K562 (cell line): Measurements from ENCODE around the gene BCL10. TPM values are rescaled to one million over a fixed set of nuclear protein-coding genes. Genes with fewer than 3 reads are reported as not detected.
A peak's percentile ranks its signal among the peaks of the same experiment; 100 is the strongest.

Source experiments
- ARHGAP35 ChIP-seq: fragments of 450-650 bp; IDR thresholded peaks from 2 replicates; pipeline ENCODE4 v1.6.1; 2018; ENCODE audit not compliant: partially characterized antibody
- BACH1 ChIP-seq: fragments of 200-800 bp; sonication (Bioruptor generic); IDR thresholded peaks from 2 replicates; pipeline ENCODE4 v1.6.1; 2016; ENCODE audit warnings: missing genetic modification characterization, missing compliant biosample characterization
- FUS ChIP-seq: fragments of 200-400 bp; formaldehyde crosslinking; optimal IDR thresholded peaks from 2 replicates; pipeline ENCODE3; 2017; ENCODE audit warnings: low read depth, low read length
- GABPB1 ChIP-seq: sonication (generic); formaldehyde crosslinking; IDR thresholded peaks from 2 replicates; pipeline ENCODE4 v1.8.0; 2022; ENCODE audit warnings: mild to moderate bottlenecking, missing genetic modification reagents
- KLF6 ChIP-seq: fragments of 250-450 bp; sonication (Bioruptor Pico); IDR thresholded peaks from 2 replicates; pipeline ENCODE4 v1.4.0; 2020; ENCODE audit warnings: mild to moderate bottlenecking, moderate library complexity, borderline replicate concordance
- MIER1 ChIP-seq: fragments of 450-650 bp; IDR thresholded peaks from 2 replicates; pipeline ENCODE4 v1.6.1; 2016; ENCODE audit warnings: antibody characterized with exemption, mild to moderate bottlenecking, low read depth
- MITF ChIP-seq: IDR thresholded peaks from 2 replicates; pipeline ENCODE4 v1.6.1; 2014; ENCODE audit warnings: antibody characterized with exemption
- MTA3 ChIP-seq: fragments of 450-650 bp; formaldehyde crosslinking; IDR thresholded peaks from 2 replicates; pipeline ENCODE4 v1.6.1; 2017; ENCODE audit warnings: mild to moderate bottlenecking, borderline replicate concordance
- NR2C2 ChIP-seq, 2 experiments: fragments of 200-800 bp in 1 of 2; sonication (Bioruptor generic) in 1 of 2; sonication (generic) in 1 of 2; formaldehyde crosslinking in 1 of 2; IDR thresholded peaks; 2 replicates each; pipeline versions ENCODE4 v1.6.1 to v1.8.0; 2016 to 2022; ENCODE audit warnings: mild to moderate bottlenecking in 1 of 2, missing compliant biosample characterization in 1 of 2, missing genetic modification characterization in 1 of 2, missing genetic modification reagents in 1 of 2
- POLR2AphosphoS2 ChIP-seq: IDR thresholded peaks from 2 replicates; pipeline ENCODE4 v1.6.1; 2012; ENCODE audit warnings: low read length, improper control_type of control experiment
- PURB ChIP-seq: sonication (generic); formaldehyde crosslinking; IDR thresholded peaks from 2 replicates; pipeline ENCODE4 v1.9.0; 2021; ENCODE audit warnings: low read depth, mild to moderate bottlenecking, missing genetic modification reagents
- SIX5 ChIP-seq, 2 experiments: IDR thresholded peaks; 2 replicates each; pipeline ENCODE4 v1.6.1; 2011; ENCODE audit warnings: low read length in 2 of 2, borderline replicate concordance in 1 of 2, low read depth in 1 of 2, mild to moderate bottlenecking in 1 of 2, moderate library complexity in 1 of 2; ENCODE audit not compliant: insufficient read depth in 1 of 2
- TCF7L2 ChIP-seq: fragments of 150-350 bp; IDR thresholded peaks from 2 replicates; pipeline ENCODE4 v1.6.1; 2016; ENCODE audit warnings: low read depth, mild to moderate bottlenecking, low read length, moderate library complexity
- TFAM ChIP-seq: fragments of 250-450 bp; sonication (Bioruptor Pico); conservative IDR thresholded peaks from 2 replicates; pipeline ENCODE4 v1.5.0; 2021; ENCODE audit warnings: mild to moderate bottlenecking, moderate library complexity
- THRB ChIP-seq: fragments of 450-650 bp; formaldehyde crosslinking; conservative IDR thresholded peaks from 2 replicates; pipeline ENCODE4 v1.4.0; 2022; ENCODE audit warnings: mild to moderate bottlenecking, missing genetic modification characterization
- TRIM24 ChIP-seq, 2 experiments: fragments of 450-650 bp; IDR thresholded peaks; 2 replicates each; pipeline ENCODE4 v1.6.1; 2016
- ZBED1 ChIP-seq: IDR thresholded peaks from 2 replicates; pipeline ENCODE4 v1.6.1; 2014
- ZNF57 ChIP-seq: fragments of 450-650 bp; formaldehyde crosslinking; IDR thresholded peaks from 2 replicates; pipeline ENCODE4 v1.4.0; 2020; ENCODE audit warnings: mild to moderate bottlenecking, moderate library complexity
- polyA plus RNA-seq, 8 experiments: library from polyadenylated mRNA; depleted of rRNA in 4 of 8; stranded (reverse) in 5 of 8; unstranded in 3 of 8; fragments of >200 nt; fragmentation: Nextera tagmentation in 2 of 8; fragmentation: Illumina TruSeq in 1 of 8; extraction: Ambion mirVana in 2 of 8; extraction: Trizol in 1 of 8; gene quantifications; 2 replicates each; pipeline versions ENCODE4 v1.2.1 to v1.2.3, GENCODE V29; 2011 to 2014; ENCODE audit warnings: inconsistent platforms in 1 of 8, missing spikeins in 1 of 8
- total RNA-seq, 7 experiments: library from RNA; depleted of rRNA in 6 of 7; stranded (reverse); fragments of >200 nt in 6 of 7; fragmentation: Illumina TruSeq in 2 of 7; extraction: Trizol in 2 of 7; gene quantifications; 2 replicates each; pipeline versions ENCODE4 v1.2.1 to v1.2.3, GENCODE V29; 2011 to 2021; ENCODE audit warnings: low replicate concordance in 1 of 7
- TF ChIP-seq, protein P1 (sequence below): fragments of 200-800 bp; sonication (Bioruptor generic); IDR thresholded peaks from 2 replicates; pipeline ENCODE4 v1.6.1; 2016; ENCODE audit warnings: missing genetic modification characterization, missing compliant biosample characterization
- TF ChIP-seq, protein P2 (sequence below), 3 experiments: fragments of 200-800 bp in 1 of 3; sonication (Bioruptor generic) in 1 of 3; sonication (generic) in 1 of 3; formaldehyde crosslinking in 1 of 3; IDR thresholded peaks; 2 replicates each; pipeline versions ENCODE4 v1.6.1 to v1.8.0; 2016 to 2022; ENCODE audit warnings: mild to moderate bottlenecking in 2 of 3, missing compliant biosample characterization in 2 of 3, missing genetic modification characterization in 2 of 3, missing genetic modification reagents in 1 of 3

The BCL10 gene
- total and polyA plus RNA-seq, 9 of the 15 experiments (the other 6 are each of a cell fraction or from before 2014, with no cell fraction given) = 8.0 to 19.4 (median 12.3) TPM

DNA sequence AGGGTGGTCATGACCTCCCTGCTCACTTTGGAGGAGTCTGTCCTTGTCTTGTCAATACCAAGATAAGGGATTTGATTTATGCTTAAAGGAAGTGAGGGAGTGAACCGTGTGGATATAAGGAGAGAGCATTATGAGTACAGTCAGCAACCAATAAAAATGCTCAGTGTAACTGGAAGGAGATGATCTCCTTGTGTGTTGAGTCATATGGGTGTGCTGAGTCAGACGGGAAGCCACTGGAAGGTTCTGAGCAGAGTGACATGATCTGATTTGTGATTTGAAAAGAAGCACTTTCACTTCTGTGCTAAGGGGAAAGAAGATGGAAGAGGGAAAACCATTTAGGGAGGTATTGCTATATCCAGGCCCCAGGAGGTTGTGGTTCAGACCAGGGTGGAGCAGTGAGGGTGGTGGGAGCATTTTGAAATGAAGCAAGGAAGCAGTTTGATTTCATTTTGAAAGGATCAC, 2.5 kb upstream of the BCL10 start (continued):
- TF ChIP-seq BACH1 (tag) (peak; percentile 68; the same call in 1 of the 2 replicates), PURB (CRISPR knock-in tag) (no peak), TCF7L2 (no peak), FUS (no peak), POLR2AphosphoS2 (no peak), ZNF57 (CRISPR knock-in tag) (no peak), SIX5 (IDR thresholded peaks at IDR 0.05; ENCODE audit: borderline replicate concordance in 1 of 2, insufficient read depth in 1 of 2, low read depth in 1 of 2, low read length in 2 of 2) (no peak), MIER1 (no peak), NR2C2 (CRISPR knock-in tag; IDR thresholded peaks at IDR 0.05) (no peak), NR2C2 (tag; IDR thresholded peaks at IDR 0.05) (peak; percentile 52; the same call in 1 of the 2 replicates), MTA3 (0 out of 2 replicates have a peak, but pooled peaks have one; percentile 32), KLF6 (CRISPR knock-in tag) (no peak), GABPB1 (CRISPR knock-in tag) (peak; percentile 45; the same call in 1 of the 2 replicates), TFAM (no peak), ARHGAP35 (no peak), TRIM24 (IDR thresholded peaks at IDR 0.05) (peak; percentile 39 to 72; a peak in 2 of 4 replicates), ZBED1 (no peak), THRB (no peak), MITF (no peak)
- TF ChIP-seq, protein P1, sequence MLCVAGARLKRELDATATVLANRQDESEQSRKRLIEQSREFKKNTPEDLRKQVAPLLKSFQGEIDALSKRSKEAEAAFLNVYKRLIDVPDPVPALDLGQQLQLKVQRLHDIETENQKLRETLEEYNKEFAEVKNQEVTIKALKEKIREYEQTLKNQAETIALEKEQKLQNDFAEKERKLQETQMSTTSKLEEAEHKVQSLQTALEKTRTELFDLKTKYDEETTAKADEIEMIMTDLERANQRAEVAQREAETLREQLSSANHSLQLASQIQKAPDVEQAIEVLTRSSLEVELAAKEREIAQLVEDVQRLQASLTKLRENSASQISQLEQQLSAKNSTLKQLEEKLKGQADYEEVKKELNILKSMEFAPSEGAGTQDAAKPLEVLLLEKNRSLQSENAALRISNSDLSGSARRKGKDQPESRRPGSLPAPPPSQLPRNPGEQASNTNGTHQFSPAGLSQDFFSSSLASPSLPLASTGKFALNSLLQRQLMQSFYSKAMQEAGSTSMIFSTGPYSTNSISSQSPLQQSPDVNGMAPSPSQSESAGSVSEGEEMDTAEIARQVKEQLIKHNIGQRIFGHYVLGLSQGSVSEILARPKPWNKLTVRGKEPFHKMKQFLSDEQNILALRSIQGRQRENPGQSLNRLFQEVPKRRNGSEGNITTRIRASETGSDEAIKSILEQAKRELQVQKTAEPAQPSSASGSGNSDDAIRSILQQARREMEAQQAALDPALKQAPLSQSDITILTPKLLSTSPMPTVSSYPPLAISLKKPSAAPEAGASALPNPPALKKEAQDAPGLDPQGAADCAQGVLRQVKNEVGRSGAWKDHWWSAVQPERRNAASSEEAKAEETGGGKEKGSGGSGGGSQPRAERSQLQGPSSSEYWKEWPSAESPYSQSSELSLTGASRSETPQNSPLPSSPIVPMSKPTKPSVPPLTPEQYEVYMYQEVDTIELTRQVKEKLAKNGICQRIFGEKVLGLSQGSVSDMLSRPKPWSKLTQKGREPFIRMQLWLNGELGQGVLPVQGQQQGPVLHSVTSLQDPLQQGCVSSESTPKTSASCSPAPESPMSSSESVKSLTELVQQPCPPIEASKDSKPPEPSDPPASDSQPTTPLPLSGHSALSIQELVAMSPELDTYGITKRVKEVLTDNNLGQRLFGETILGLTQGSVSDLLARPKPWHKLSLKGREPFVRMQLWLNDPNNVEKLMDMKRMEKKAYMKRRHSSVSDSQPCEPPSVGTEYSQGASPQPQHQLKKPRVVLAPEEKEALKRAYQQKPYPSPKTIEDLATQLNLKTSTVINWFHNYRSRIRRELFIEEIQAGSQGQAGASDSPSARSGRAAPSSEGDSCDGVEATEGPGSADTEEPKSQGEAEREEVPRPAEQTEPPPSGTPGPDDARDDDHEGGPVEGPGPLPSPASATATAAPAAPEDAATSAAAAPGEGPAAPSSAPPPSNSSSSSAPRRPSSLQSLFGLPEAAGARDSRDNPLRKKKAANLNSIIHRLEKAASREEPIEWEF (CRISPR knock-in tag) = peak; percentile 83; the same call in 1 of the 2 replicates
- TF ChIP-seq, protein P2, sequence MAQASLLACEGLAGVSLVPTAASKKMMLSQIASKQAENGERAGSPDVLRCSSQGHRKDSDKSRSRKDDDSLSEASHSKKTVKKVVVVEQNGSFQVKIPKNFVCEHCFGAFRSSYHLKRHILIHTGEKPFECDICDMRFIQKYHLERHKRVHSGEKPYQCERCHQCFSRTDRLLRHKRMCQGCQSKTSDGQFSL (CRISPR knock-in tag; IDR thresholded peaks at IDR 0.05) = no peak
- TF ChIP-seq, protein P2 (tag; IDR thresholded peaks at IDR 0.05) = no peak
